ENCODE results near the gene SCCPDH. TPM values are rescaled to one million over a fixed set of nuclear protein-coding genes. Genes with fewer than 3 reads are reported as not detected.

SCCPDH gene
- total RNA-seq, 1 donor from 2014 or later: 35.3 TPM

GRCh38 chr1:246771366-246771765, 47.2 kb downstream of the SCCPDH start:
- DNase-seq (no peak), ATAC-seq (no peak)
- H3K4me1 ChIP-seq: no peaks in the 10 kb centered on the region
- H3K36me3 ChIP-seq: peaks cover 55% of the 10 kb centered on the region
- H3K9me3 ChIP-seq: no peaks in the 10 kb centered on the region
- TF ChIP-seq, protein P1, sequence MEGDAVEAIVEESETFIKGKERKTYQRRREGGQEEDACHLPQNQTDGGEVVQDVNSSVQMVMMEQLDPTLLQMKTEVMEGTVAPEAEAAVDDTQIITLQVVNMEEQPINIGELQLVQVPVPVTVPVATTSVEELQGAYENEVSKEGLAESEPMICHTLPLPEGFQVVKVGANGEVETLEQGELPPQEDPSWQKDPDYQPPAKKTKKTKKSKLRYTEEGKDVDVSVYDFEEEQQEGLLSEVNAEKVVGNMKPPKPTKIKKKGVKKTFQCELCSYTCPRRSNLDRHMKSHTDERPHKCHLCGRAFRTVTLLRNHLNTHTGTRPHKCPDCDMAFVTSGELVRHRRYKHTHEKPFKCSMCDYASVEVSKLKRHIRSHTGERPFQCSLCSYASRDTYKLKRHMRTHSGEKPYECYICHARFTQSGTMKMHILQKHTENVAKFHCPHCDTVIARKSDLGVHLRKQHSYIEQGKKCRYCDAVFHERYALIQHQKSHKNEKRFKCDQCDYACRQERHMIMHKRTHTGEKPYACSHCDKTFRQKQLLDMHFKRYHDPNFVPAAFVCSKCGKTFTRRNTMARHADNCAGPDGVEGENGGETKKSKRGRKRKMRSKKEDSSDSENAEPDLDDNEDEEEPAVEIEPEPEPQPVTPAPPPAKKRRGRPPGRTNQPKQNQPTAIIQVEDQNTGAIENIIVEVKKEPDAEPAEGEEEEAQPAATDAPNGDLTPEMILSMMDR (IDR thresholded peaks at IDR 0.05): no peak
- H3K27ac ChIP-seq: no peak overlapping the region
- intact Hi-C loops (cut with DNase I): no loop called here
- no peaks in the 10 kb centered on the region for H3K27me3 ChIP-seq (ENCODE audit: low read depth)
- no peak overlapping the region for H3K4me3 ChIP-seq

DNA sequence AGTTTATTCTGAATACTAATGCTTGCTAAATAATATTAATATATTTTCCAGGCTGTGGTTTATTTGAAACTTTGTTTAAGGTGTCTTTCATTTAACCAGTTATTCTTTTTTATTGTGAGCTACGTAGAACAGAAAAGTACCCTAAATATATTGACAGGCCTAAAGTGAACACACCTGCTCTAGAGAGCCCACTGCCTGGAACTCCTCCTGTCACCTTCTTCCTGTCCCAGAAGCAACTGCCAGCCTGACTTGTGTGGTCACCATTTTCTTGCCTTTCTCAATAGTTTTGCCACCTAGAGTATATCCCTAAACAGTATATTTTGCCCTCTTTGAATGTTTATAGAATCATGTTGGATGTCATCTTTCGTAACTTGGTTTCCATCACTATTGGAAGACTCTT, 48.5 kb downstream of the SCCPDH start:
- Histone ChIP-seq H3K9me3 (no peaks in the 10 kb centered on the region), H3K27ac (no peak overlapping the region), H3K4me3 (no peak overlapping the region), H3K36me3 (peaks cover 57% of the 10 kb centered on the region), H3K4me1 (no peaks in the 10 kb centered on the region), H3K27me3 (ENCODE audit: low read depth) (no peaks in the 10 kb centered on the region)
- DNase-seq: no peak
- TF ChIP-seq, protein P1 (IDR thresholded peaks at IDR 0.05): no peak
- intact Hi-C loops (cut with DNase I): no loop called here
- no peak for ATAC-seq

DNA sequence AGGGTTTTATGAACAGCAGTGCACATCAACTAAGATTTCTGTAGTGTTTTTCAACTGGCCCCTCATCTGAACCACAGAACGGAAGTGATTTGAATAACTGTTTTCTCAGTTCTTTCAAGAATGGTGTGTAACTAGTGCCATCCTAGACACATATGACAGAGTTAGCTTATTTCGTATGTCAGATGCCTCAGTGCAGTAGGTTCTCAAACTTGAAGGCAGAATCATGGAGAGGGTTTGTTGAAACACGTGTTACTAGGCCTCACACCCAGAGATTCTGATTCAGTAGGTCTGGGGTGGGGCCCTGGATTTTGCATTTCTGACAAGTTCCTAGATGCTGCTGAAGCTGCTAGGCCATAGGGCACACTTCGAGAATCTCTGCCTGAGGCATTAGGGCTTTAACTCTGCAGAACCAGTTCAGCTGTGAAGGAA, 49.0 kb downstream of the SCCPDH start:
- DNase-seq: no peak
- no peaks in the 10 kb centered on the region for H3K4me1 ChIP-seq
- no peaks in the 10 kb centered on the region for H3K27me3 ChIP-seq (ENCODE audit: low read depth)
- H3K27ac ChIP-seq: no peak overlapping the region
- intact Hi-C loops (cut with DNase I): no loop called here
- TF ChIP-seq, protein P1 (IDR thresholded peaks at IDR 0.05): no peak
- H3K4me3 ChIP-seq: no peak overlapping the region
- peaks cover 55% of the 10 kb centered on the region for H3K36me3 ChIP-seq
- no peak for ATAC-seq
- H3K9me3 ChIP-seq: no peaks in the 10 kb centered on the region

DNA sequence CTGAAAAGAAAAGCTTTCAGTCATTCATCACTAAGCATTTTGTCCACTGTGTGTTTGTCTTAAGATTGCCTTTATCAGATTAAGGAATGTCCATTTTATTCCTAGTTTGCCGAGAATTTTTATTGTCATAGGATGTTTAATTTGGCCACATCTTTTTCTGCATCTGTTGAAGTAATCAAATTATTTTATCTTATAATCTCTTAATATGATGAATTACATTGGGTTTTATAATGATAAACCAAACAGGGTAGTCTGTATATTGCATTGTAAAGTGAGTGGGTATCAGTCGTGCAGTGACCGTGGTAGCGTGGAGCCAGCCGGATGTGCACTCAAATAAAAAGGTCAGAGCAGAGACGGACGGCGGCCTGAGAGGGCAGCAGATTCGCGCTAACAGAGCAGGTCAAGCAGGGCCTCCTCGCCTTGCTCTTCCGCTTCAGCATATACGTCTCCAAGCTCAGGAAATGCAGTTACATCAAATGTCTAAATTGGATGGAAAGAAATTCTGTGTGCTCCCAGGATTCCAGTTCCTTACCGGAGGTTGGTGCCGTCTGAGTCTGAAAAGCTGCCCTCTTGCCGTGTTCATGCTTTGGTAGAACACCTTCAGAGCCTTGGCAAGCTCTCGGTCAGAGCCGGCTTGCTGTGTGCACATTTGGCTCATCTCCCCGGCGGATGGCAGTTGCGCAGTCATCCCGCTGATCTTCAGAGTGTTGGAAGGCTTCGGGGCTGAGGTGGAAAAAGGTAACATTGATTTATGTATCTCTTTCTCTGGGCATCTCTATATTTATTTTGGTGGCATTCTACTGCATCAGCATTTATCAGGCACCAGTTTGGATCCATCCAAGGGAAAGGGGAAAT, 51.5 kb downstream of the SCCPDH start:
- H3K27ac ChIP-seq: no peak overlapping the region
- no peaks in the 10 kb centered on the region for H3K4me1 ChIP-seq
- H3K9me3 ChIP-seq: no peaks in the 10 kb centered on the region
- H3K27me3 ChIP-seq (ENCODE audit: low read depth): no peaks in the 10 kb centered on the region
- DNase-seq (no peak), ATAC-seq (no peak)
- TF ChIP-seq, protein P1 (IDR thresholded peaks at IDR 0.05): no peak
- no peak overlapping the region for H3K4me3 ChIP-seq
- intact Hi-C loops (cut with DNase I): no loop called here
- peaks cover 59% of the 10 kb centered on the region for H3K36me3 ChIP-seq

- Histone ChIP-seq H3K36me3 (peaks cover 55% of the 10 kb centered on the region), H3K4me3 (no peak overlapping the region), H3K27me3 (ENCODE audit: low read depth) (no peaks in the 10 kb centered on the region), H3K9me3 (no peaks in the 10 kb centered on the region), H3K27ac (no peak overlapping the region), H3K4me1 (no peaks in the 10 kb centered on the region)
- intact Hi-C loops (cut with DNase I): no loop called here
- TF ChIP-seq, protein P1 (IDR thresholded peaks at IDR 0.05): no peak
- DNase-seq (no peak), ATAC-seq (no peak)
Observed at GRCh38 chr1:246776923-246777322, 52.7 kb downstream of the SCCPDH start.
